Suprapubic skin (tissue), 4 donors: ENCODE results near the gene ADGRA1. TPM values are rescaled to one million over a fixed set of nuclear protein-coding genes. Genes with fewer than 3 reads are reported as not detected.

Experiments
- DNase-seq, 2 donors: peaks; one replicate each; pipeline ENCODE4 v3.0.0-alpha.2; 2019; ENCODE audit warnings: low spot score in 2 of 2
- H3K27ac ChIP-seq: fragments of 200-600 bp; sonication (generic); one replicate; pipeline ENCODE4 v1.5.1; 2019
- H3K27me3 ChIP-seq: fragments of 200-600 bp; sonication (generic); one replicate; pipeline ENCODE4 v1.5.1; 2019
- H3K36me3 ChIP-seq: fragments of 200-600 bp; sonication (generic); one replicate; pipeline ENCODE4 v1.5.1; 2019
- H3K4me1 ChIP-seq: fragments of 200-600 bp; sonication (generic); one replicate; pipeline ENCODE4 v1.5.1; 2019
- H3K4me3 ChIP-seq: fragments of 200-600 bp; sonication (generic); one replicate; pipeline ENCODE4 v1.5.1; 2019; ENCODE audit warnings: mild to moderate bottlenecking
- H3K9me3 ChIP-seq: fragments of 200-600 bp; sonication (generic); one replicate; pipeline ENCODE4 v1.5.1; 2019
- CTCF ChIP-seq, 2 donors: fragments of 200-600 bp in 1 of 2; fragments of 450-650 bp in 1 of 2; sonication (generic) in 1 of 2; IDR thresholded peaks; one replicate each; pipeline ENCODE4 v1.5.1; 2016 to 2019; ENCODE audit warnings: antibody characterized with exemption in 2 of 2, mild to moderate bottlenecking in 1 of 2, moderate library complexity in 1 of 2
- EP300 ChIP-seq: sonication (generic); formaldehyde crosslinking; IDR thresholded peaks from one replicate; pipeline ENCODE4 v1.6.1; 2017; ENCODE audit warnings: antibody characterized with exemption
- POLR2A ChIP-seq, 2 donors: fragments of 450-650 bp; IDR thresholded peaks; one replicate each; pipeline ENCODE4 v1.6.1; 2017; ENCODE audit warnings: antibody characterized with exemption in 2 of 2, mild to moderate bottlenecking in 2 of 2, moderate library complexity in 2 of 2
- POLR2AphosphoS5 ChIP-seq, 3 donors: sonication (generic); formaldehyde crosslinking; IDR thresholded peaks; one replicate each; pipeline ENCODE4 v1.6.1; 2017; ENCODE audit warnings: antibody characterized with exemption in 3 of 3
- WGBS: methylation state at CpG from one replicate; pipeline ENCODE4 v1.1.5; 2018; 5-methylcytosine and 5-hydroxymethylcytosine counted together
- total RNA-seq, 4 donors: library from RNA; depleted of rRNA; stranded (reverse); fragments of >200 nt; gene quantifications; one replicate each; pipeline ENCODE4 v1.1.0, GENCODE V29; 2016

The ADGRA1 gene
- total RNA-seq, 4 donors from 2014 or later: not detected

DNA sequence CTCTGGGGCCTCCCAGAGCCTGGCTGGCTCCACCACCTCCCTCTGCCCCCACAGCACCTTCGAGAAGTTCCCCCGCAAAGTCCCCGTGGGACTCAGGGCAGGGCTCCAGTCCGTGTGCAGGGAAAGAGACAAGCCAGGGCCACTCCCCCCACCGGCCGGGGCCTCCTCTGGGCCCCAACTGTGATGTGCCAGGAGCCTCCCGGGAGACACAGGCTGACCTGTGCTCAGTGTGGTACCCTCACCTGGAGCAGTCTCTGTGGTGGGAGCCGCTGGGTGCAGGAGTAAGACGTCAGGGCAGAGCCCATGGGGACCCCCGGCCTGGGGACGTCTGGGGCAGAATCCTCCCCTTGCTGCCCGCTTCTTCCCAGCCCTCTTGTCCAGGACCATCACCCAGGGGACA lies 1.5 kb upstream of the ADGRA1 start:
- H3K27me3 ChIP-seq: peaks cover 100% of the 10 kb centered on the region
- no peak overlapping the region for H3K4me3 ChIP-seq
- TF ChIP-seq POLR2AphosphoS5 (IDR thresholded peaks at IDR 0.05) (no peak), EP300 (no peak), POLR2A (IDR thresholded peaks at IDR 0.05) (no peak), CTCF (IDR thresholded peaks at IDR 0.05) (no peak)
- no peaks in the 10 kb centered on the region for H3K36me3 ChIP-seq
- no peak overlapping the region for H3K27ac ChIP-seq
- peaks cover 15% of the 10 kb centered on the region for H3K4me1 ChIP-seq
- H3K9me3 ChIP-seq: no peaks in the 10 kb centered on the region
- DNase-seq: no peak
- no CpG with 5 or more reads among the region's 12 CpGs for WGBS

DNA sequence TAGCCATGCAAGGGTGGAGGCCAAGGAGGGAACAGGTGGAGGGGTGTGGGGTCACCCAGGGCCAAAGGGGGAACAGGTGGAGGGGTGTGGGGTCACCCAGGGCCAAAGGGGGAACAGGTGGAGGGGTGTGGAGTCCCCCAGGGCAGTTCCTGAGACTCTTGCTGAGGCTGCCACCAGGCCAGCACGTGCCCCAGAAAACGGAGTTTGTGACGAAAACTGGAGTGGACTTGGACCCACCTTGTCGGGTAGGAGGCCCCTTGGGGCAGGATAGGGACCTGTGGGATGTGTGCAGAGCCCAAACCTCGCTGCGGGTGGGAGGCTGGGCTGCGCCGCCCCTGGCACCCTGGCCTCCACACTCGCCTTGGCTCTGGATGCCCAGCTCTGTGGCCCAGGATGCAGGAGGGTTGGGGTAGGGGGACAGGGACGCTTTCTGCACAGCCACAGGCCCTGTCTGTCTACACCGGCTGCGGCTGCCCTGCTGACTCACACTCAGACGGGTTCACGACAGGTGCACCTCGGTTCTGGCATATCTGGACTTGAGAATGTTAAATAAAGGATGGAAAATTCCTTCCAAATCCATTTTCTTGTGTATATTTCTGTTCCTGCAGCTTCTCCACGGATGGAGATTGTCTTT lies 562 bp upstream of the ADGRA1 start:
- H3K36me3 ChIP-seq: no peaks in the 10 kb centered on the region
- H3K4me3 ChIP-seq: no peak overlapping the region
- 39% methylated on average over 12 of the region's 16 CpGs for WGBS
- no peak overlapping the region for H3K27ac ChIP-seq
- TF ChIP-seq CTCF (IDR thresholded peaks at IDR 0.05) (no peak), POLR2A (IDR thresholded peaks at IDR 0.05) (no peak), POLR2AphosphoS5 (IDR thresholded peaks at IDR 0.05) (no peak), EP300 (no peak)
- H3K27me3 ChIP-seq: peaks cover 100% of the 10 kb centered on the region
- no peak for DNase-seq
- no peaks in the 10 kb centered on the region for H3K9me3 ChIP-seq
- peaks cover 15% of the 10 kb centered on the region for H3K4me1 ChIP-seq

DNA sequence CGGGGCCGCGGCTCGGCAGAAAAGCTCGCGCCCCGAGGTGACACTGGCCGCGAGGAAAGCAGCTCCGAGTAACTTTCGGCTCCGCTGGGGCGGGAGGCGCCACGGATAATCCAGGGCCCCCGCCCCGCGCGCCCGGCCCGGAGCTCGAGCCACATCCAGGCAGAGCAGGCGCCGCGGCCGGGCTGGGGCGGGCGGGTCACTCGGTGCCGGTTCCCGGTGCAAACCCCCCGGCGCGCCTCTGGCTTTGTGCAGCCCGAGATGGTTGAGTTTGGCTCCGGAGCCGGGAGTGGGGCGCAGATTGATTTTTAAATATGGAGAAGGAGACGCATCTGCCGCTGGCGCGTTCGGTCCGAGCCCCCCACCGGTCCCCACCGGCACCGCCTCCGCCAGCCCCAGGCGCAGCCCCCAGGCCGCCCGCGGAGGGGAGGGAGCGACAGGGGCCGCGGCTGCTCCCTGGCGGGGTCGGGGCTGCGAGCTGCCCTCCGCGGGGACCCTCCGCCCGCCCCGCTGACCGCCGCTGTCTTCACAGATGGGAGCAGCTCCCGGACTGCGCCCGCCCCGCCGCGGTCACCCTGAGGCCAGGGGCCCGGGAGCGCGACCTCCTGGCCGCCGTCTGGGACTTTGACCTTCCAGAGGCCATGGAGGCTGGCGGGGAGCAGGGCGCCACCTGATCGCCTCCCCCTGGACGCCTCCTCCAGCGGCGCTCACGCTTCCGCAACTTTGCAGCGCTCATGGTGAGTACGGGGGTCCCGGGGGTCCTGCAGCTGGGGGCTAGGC lies 643 bp downstream of the ADGRA1 start:
- Histone ChIP-seq H3K27ac (no peak overlapping the region), H3K4me3 (peak overlapping the region; percentile 30), H3K9me3 (no peaks in the 10 kb centered on the region), H3K4me1 (peaks cover 15% of the 10 kb centered on the region), H3K27me3 (peaks cover 90% of the 10 kb centered on the region), H3K36me3 (no peaks in the 10 kb centered on the region)
- 0% methylated on average over 2 of the region's 87 CpGs for WGBS
- TF ChIP-seq POLR2AphosphoS5 (IDR thresholded peaks at IDR 0.05) (no peak), POLR2A (IDR thresholded peaks at IDR 0.05) (no peak), CTCF (IDR thresholded peaks at IDR 0.05) (no peak), EP300 (no peak)
- no peak for DNase-seq

- Histone ChIP-seq H3K36me3 (no peaks in the 10 kb centered on the region), H3K4me1 (peaks cover 15% of the 10 kb centered on the region), H3K9me3 (no peaks in the 10 kb centered on the region), H3K27me3 (peaks cover 82% of the 10 kb centered on the region), H3K27ac (no peak overlapping the region), H3K4me3 (no peak overlapping the region)
- 60% methylated on average over 29 of the region's 46 CpGs for WGBS
- TF ChIP-seq POLR2A (IDR thresholded peaks at IDR 0.05) (no peak), CTCF (IDR thresholded peaks at IDR 0.05) (no peak), POLR2AphosphoS5 (IDR thresholded peaks at IDR 0.05) (no peak), EP300 (no peak)
- no peak for DNase-seq
Observed at GRCh38 chr10:133088956-133089800, 1.5 kb downstream of the ADGRA1 start.

DNA sequence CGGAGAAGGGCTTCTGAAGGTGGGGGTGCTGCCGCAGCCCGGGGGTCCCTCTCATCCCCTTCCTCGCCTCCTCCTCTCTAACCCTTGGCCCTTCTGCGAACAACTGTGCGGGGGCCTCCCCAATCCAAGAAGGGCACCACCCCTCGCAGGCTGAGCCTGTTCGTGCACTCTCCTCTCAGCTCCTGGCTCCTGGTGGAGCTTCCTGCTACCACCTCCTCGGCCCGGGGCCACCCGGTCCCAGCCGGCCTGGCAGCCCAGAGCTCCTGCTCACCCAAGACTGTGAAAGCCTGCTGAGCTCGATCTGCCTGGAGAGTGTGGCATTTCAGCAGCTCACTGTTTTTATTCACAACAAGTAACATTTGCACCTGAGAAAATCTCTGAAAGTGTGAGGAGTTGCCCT lies 2.4 kb downstream of the ADGRA1 start:
- TF ChIP-seq POLR2A (IDR thresholded peaks at IDR 0.05) (no peak), POLR2AphosphoS5 (IDR thresholded peaks at IDR 0.05) (no peak), EP300 (no peak), CTCF (IDR thresholded peaks at IDR 0.05) (no peak)
- no peak for DNase-seq
- Histone ChIP-seq H3K27ac (no peak overlapping the region), H3K4me1 (peaks cover 15% of the 10 kb centered on the region), H3K4me3 (no peak overlapping the region), H3K27me3 (peaks cover 77% of the 10 kb centered on the region), H3K9me3 (no peaks in the 10 kb centered on the region), H3K36me3 (no peaks in the 10 kb centered on the region)
- WGBS: 72% methylated on average over 9 of the region's 13 CpGs
